Activated CD4-positive, alpha-beta T cell treated with anti-CD3 and anti-CD28 coated beads, Interleukin-2, Interleukin-6, amounts not matched to agents 100 ng/mL and 50 ng/mL, durations not matched to agents 16 hours and 8 hours (primary cell): ENCODE data around the gene ADCK2.
"Not testable (repeated sequence)": the region's sequence is repeated elsewhere in the genome, so short reads cannot be mapped to it uniquely, and the experiment has no call there.

ENCODE experiments used
- DNase-seq: peaks from one replicate; pipeline ENCODE4 v3.0.0-alpha.2; 2020

The ADCK2 gene

GRCh38 chr7:140696024-140696679 is 23.4 kb downstream of the ADCK2 start:
- DNase-seq = peak; percentile 95

GRCh38 chr7:140696680-140697446 is 24.1 kb downstream of the ADCK2 start, which contains the start of gene NDUFB2:
Gene NDUFB2, plus strand, starts transcription at chr7:140696708. Its CDS starts 37 bp downstream, at chr7:140696745.
- DNase-seq = peak; percentile 80

- DNase-seq = no peak
Observed at GRCh38 chr7:140697447-140698143, 24.9 kb downstream of the ADCK2 start.

GRCh38 chr7:140698477-140698876 is 25.7 kb downstream of the ADCK2 start:
- DNase-seq = no peak

- DNase-seq = no peak
Observed at GRCh38 chr7:140702774-140703173, 30.0 kb downstream of the ADCK2 start.

GRCh38 chr7:140704205-140704604 is 31.5 kb downstream of the ADCK2 start:
- DNase-seq = no peak

GRCh38 chr7:140707132-140707531 is 34.4 kb downstream of the ADCK2 start:
- DNase-seq = no peak

GRCh38 chr7:140708764-140709163 is 36.0 kb downstream of the ADCK2 start:
- DNase-seq = not testable (repeated sequence)

GRCh38 chr7:140712392-140712791 is 39.6 kb downstream of the ADCK2 start:
- not testable (repeated sequence) for DNase-seq

- no peak for DNase-seq
Observed at GRCh38 chr7:140714331-140715040, 41.7 kb downstream of the ADCK2 start.

- DNase-seq = no peak
Observed at GRCh38 chr7:140719721-140720120, 47.0 kb downstream of the ADCK2 start.

GRCh38 chr7:140722254-140722653 is 49.5 kb downstream of the ADCK2 start:
- DNase-seq = no peak

GRCh38 chr7:140723006-140723405 is 50.3 kb downstream of the ADCK2 start:
- peak; percentile 49 for DNase-seq

GRCh38 chr7:140723574-140723973 is 50.8 kb downstream of the ADCK2 start:
- no peak for DNase-seq

GRCh38 chr7:140724706-140725105 is 52.0 kb downstream of the ADCK2 start:
- DNase-seq = no peak

GRCh38 chr7:140726281-140726680 is 53.5 kb downstream of the ADCK2 start:
- no peak for DNase-seq

- DNase-seq = no peak
Observed at GRCh38 chr7:140732416-140732815, 59.7 kb downstream of the ADCK2 start.

GRCh38 chr7:140734096-140734495 is 61.4 kb downstream of the ADCK2 start:
- no peak for DNase-seq

- DNase-seq = no peak
Observed at GRCh38 chr7:140734729-140735128, 62.0 kb downstream of the ADCK2 start.

- no peak for DNase-seq
Observed at GRCh38 chr7:140738280-140738679, 65.5 kb downstream of the ADCK2 start.

- not testable (repeated sequence) for DNase-seq
Observed at GRCh38 chr7:140743255-140743654, 70.5 kb downstream of the ADCK2 start.

GRCh38 chr7:140744005-140744404 is 71.3 kb downstream of the ADCK2 start:
- no peak for DNase-seq
